Gastroesophageal sphincter (tissue), 4 donors: ENCODE data around the gene ROR1. TPM values are rescaled to one million over a fixed set of nuclear protein-coding genes. Genes with fewer than 3 reads are reported as not detected.
"Not testable (repeated sequence)": the region's sequence is repeated elsewhere in the genome, so short reads cannot be mapped to it uniquely, and the experiment has no call there.

ENCODE experiments used
- ATAC-seq: fragments of 150-250 bp; one replicate; pipeline ENCODE4 v1.9.1; 2016; ENCODE audit warnings: mild to moderate bottlenecking, moderate library complexity
- H3K27ac ChIP-seq, 4 donors: fragments of 200-600 bp; sonication (generic) in 3 of 4; 1 replicate in 3 of 4; 2 replicates in 1 of 4; pipeline ENCODE4 v1.5.1; 2016 to 2019
- H3K27me3 ChIP-seq: fragments of 200-600 bp; sonication (generic); one replicate; pipeline ENCODE4 v1.5.1; 2019
- H3K36me3 ChIP-seq, 2 donors: fragments of 200-600 bp; sonication (generic); one replicate each; pipeline ENCODE4 v1.5.1; 2019; ENCODE audit warnings: control low read depth in 1 of 2
- H3K4me1 ChIP-seq, 3 donors: fragments of 200-600 bp; sonication (generic); 1 replicate in 2 of 3; 2 replicates in 1 of 3; pipeline ENCODE4 v1.5.1; 2016 to 2019; ENCODE audit warnings: control low read depth in 2 of 3
- H3K4me3 ChIP-seq, 2 donors: fragments of 200-600 bp; sonication (generic); one replicate each; pipeline ENCODE4 v1.5.1; 2019; ENCODE audit warnings: mild to moderate bottlenecking in 1 of 2, moderate library complexity in 1 of 2
- H3K9me3 ChIP-seq, 3 donors: fragments of 200-600 bp; sonication (generic); one replicate each; pipeline ENCODE4 v1.5.1; 2017 to 2019; ENCODE audit warnings: control low read depth in 2 of 3
- CTCF ChIP-seq, 4 experiments: fragments of 200-600 bp in 2 of 4; fragments of 450-650 bp in 2 of 4; sonication (generic) in 1 of 4; IDR thresholded peaks; one replicate each; pipeline ENCODE4 v1.5.1; 2017 to 2019; ENCODE audit warnings: antibody characterized with exemption in 4 of 4, mild to moderate bottlenecking in 2 of 4, moderate library complexity in 2 of 4
- EP300 ChIP-seq: sonication (generic); formaldehyde crosslinking; IDR thresholded peaks from one replicate; pipeline ENCODE4 v1.6.1; 2017; ENCODE audit warnings: antibody characterized with exemption, mild to moderate bottlenecking
- POLR2A ChIP-seq, 2 donors: fragments of 450-650 bp; IDR thresholded peaks; one replicate each; pipeline ENCODE4 v1.6.1; 2017; ENCODE audit warnings: antibody characterized with exemption in 2 of 2, mild to moderate bottlenecking in 2 of 2, moderate library complexity in 1 of 2
- POLR2AphosphoS5 ChIP-seq: sonication (generic); formaldehyde crosslinking; IDR thresholded peaks from one replicate; pipeline ENCODE4 v1.6.1; 2017; ENCODE audit warnings: antibody characterized with exemption
- WGBS, 2 donors: methylation state at CpG; one replicate each; pipeline ENCODE4 v1.1.5; 2018; ENCODE audit warnings: low coverage in 1 of 2; 5-methylcytosine and 5-hydroxymethylcytosine counted together
- total RNA-seq, 4 donors: library from RNA; depleted of rRNA; stranded (reverse); fragments of >200 nt; gene quantifications; one replicate each; pipeline ENCODE4 v1.1.0, GENCODE V29; 2016

ROR1 gene
- total RNA-seq, 4 donors from 2014 or later = 5.0 to 38.0 (median 8.3) TPM

- peaks cover 4 to 50% (median 11%) of the 10 kb centered on the region in 3 donors for H3K4me1 ChIP-seq
- H3K4me3 ChIP-seq = no peak overlapping the region
- H3K9me3 ChIP-seq = no peaks in the 10 kb centered on the region
- ATAC-seq = no peak
- H3K36me3 ChIP-seq = no peaks in the 10 kb centered on the region
- H3K27me3 ChIP-seq = no peaks in the 10 kb centered on the region
- 77 to 100% methylated on average over 1 of the region's 1 CpG for WGBS, 2 donors
- TF ChIP-seq POLR2A (IDR thresholded peaks at IDR 0.05) = no peak
- no peak for TF ChIP-seq EP300
- TF ChIP-seq POLR2AphosphoS5 = no peak
- no peak for TF ChIP-seq CTCF (IDR thresholded peaks at IDR 0.05)
- H3K27ac ChIP-seq = no peak overlapping the region
Measured at GRCh38 chr1:63825111-63825510, 51.3 kb downstream of the ROR1 start.

GRCh38 chr1:63826246-63826861 is 52.5 kb downstream of the ROR1 start:
- not testable (repeated sequence) for H3K4me3 ChIP-seq, H3K9me3 ChIP-seq, H3K27ac ChIP-seq, H3K36me3 ChIP-seq, ATAC-seq, H3K27me3 ChIP-seq
- H3K4me1 ChIP-seq = peaks cover 2 to 44% (median 8%) of the 10 kb centered on the region in 3 donors

GRCh38 chr1:63827411-63828321 is 53.8 kb downstream of the ROR1 start:
- no peaks in the 10 kb centered on the region for H3K9me3 ChIP-seq
- 46 to 49% methylated on average over 5 of the region's 5 CpGs for WGBS, 2 donors
- no peak overlapping the region for H3K4me3 ChIP-seq
- peaks cover 2 to 37% (median 8%) of the 10 kb centered on the region in 3 donors for H3K4me1 ChIP-seq
- TF ChIP-seq POLR2A (IDR thresholded peaks at IDR 0.05) (no peak), POLR2AphosphoS5 (no peak), CTCF (IDR thresholded peaks at IDR 0.05) (no peak), EP300 (no peak)
- no peaks in the 10 kb centered on the region for H3K27me3 ChIP-seq
- no peaks in the 10 kb centered on the region for H3K36me3 ChIP-seq
- H3K27ac ChIP-seq = no peak overlapping the region
- no peak for ATAC-seq

GRCh38 chr1:63828322-63829044 is 54.7 kb downstream of the ROR1 start:
- Histone ChIP-seq H3K36me3 (no peaks in the 10 kb centered on the region), H3K27me3 (no peaks in the 10 kb centered on the region), H3K27ac (no peak overlapping the region), H3K4me3 (no peak overlapping the region), H3K9me3 (no peaks in the 10 kb centered on the region), H3K4me1 (peaks cover 2 to 41% (median 8%) of the 10 kb centered on the region in 3 donors)
- TF ChIP-seq EP300 (no peak), POLR2A (IDR thresholded peaks at IDR 0.05) (no peak)
- 25% methylated on average over 1 of the region's 1 CpG; no CpG with 5 or more reads in 1 of the 2 donors for WGBS, 2 donors
- ATAC-seq = no peak

GRCh38 chr1:63829349-63830327 is 55.8 kb downstream of the ROR1 start:
- WGBS, 2 donors = 65 to 68% methylated on average over 6 to 11 of the region's 11 CpGs
- Histone ChIP-seq H3K36me3 (no peaks in the 10 kb centered on the region), H3K4me1 (peaks cover 2 to 47% (median 8%) of the 10 kb centered on the region in 3 donors), H3K4me3 (no peak overlapping the region), H3K27ac (peak overlapping the region in 2 of 4 donors; percentile 25 to 27), H3K27me3 (no peaks in the 10 kb centered on the region), H3K9me3 (no peaks in the 10 kb centered on the region)
- TF ChIP-seq POLR2A (IDR thresholded peaks at IDR 0.05) = no peak
- TF ChIP-seq POLR2AphosphoS5 = no peak
- TF ChIP-seq EP300 = no peak
- TF ChIP-seq CTCF (IDR thresholded peaks at IDR 0.05) = no peak
- no peak for ATAC-seq
